ENCODE measurements around the gene EN2. TPM values are rescaled to one million over a fixed set of nuclear protein-coding genes. Genes with fewer than 3 reads are reported as not detected.

EN2 gene
- total and polyA plus RNA-seq, 2 donors (not counting 1 experiment from before 2014, with no cell fraction given) = not detected

DNA sequence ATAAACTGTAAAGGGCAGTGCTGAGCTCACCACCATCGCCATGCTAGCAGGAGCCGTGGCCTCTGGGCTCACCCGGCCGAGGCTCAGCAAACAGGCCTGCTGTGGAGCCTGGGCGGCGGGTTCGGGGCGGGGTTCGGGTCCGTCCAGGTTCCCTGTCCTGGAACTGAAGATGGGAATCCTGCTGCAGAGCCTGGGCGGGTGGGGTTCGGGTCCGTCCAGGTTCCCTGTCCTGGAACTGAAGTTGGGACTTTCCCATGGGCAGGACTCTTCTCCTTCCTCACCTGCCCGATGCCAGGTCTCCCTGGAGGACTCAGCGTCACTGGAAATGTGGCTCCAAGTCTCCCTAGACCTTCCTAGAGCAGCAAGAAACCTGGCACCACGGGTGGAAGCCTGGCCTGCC lies 36.6 kb downstream of the EN2 start:
- Histone ChIP-seq H3K27me3 (replicated peaks in 1 of 4; ENCODE audit: control extremely low read depth in 1 of 4, control insufficient read depth in 3 of 4, insufficient read depth in 4 of 4, low read length in 3 of 4) (peaks cover 0 to 27% (median 3%) of the 10 kb centered on the region in 4 experiments), H3K4me1 (ENCODE audit: control insufficient read depth in 2 of 2, insufficient read depth in 2 of 2, low read length in 2 of 2) (peaks cover 21 to 25% of the 10 kb centered on the region in 2 donors), H3K36me3 (replicated peaks in 1 of 2; ENCODE audit: control extremely low read depth in 1 of 2, control insufficient read depth in 1 of 2, extremely low read depth in 1 of 2, insufficient read depth in 2 of 2, low read length in 1 of 2) (no peaks in the 10 kb centered on the region), H3K9ac (ENCODE audit: low read length) (no peak overlapping the region), H3K9me3 (ENCODE audit: control extremely low read depth in 1 of 3, control insufficient read depth in 2 of 3, insufficient read depth in 1 of 3, low read length in 2 of 3) (peaks cover 0 to 19% (median 0%) of the 10 kb centered on the region in 3 donors), H4K20me1 (ENCODE audit: control insufficient read depth, insufficient read depth, low read length, poor library complexity, severe bottlenecking) (no peaks in the 10 kb centered on the region), H3K79me2 (ENCODE audit: control insufficient read depth, insufficient read depth, low read length) (no peaks in the 10 kb centered on the region), H3K27ac (ENCODE audit: low read length in 2 of 2) (no peak overlapping the region), H3K4me3 (ENCODE audit: control extremely low read depth in 1 of 5, extremely low read depth in 1 of 5, insufficient read depth in 1 of 5, low read depth in 2 of 5, low read length in 4 of 5) (no peak overlapping the region), H3K4me2 (replicated peaks; ENCODE audit: low read depth, low read length, poor library complexity, severe bottlenecking) (no peak overlapping the region), H2AFZ (ENCODE audit: insufficient read depth, low read depth, low read length, poor library complexity, severe bottlenecking) (no peak overlapping the region)
- no peak overlapping the region for H3K27ac Mint-ChIP-seq
- intact Hi-C loops (cut with micrococcal nuclease) = no loop called here
- no peaks in the 10 kb centered on the region for H3K9me3 Mint-ChIP-seq (ENCODE audit: insufficient read depth)
- CTCF ChIA-PET = no interaction called here
- DNase-seq (no peak), ATAC-seq (ENCODE audit: low read depth) (no peak)
- H3K4me1 Mint-ChIP-seq = peaks cover 22% of the 10 kb centered on the region
- 93% methylated on average over 16 of the region's 16 CpGs for WGBS (ENCODE audit: insufficient coverage)
- no peak overlapping the region for H3K4me3 Mint-ChIP-seq
- POLR2A ChIA-PET = no interaction called here
- no peak for TF ChIP-seq CTCF (IDR thresholded peaks at IDR 0.05)
- TF ChIP-seq EZH2 (IDR thresholded peaks at IDR 0.05; ENCODE audit: borderline replicate concordance, insufficient read depth, low read depth, low read length, poor library complexity, severe bottlenecking) = no peak
- peaks cover 22% of the 10 kb centered on the region for H3K27me3 Mint-ChIP-seq

DNA sequence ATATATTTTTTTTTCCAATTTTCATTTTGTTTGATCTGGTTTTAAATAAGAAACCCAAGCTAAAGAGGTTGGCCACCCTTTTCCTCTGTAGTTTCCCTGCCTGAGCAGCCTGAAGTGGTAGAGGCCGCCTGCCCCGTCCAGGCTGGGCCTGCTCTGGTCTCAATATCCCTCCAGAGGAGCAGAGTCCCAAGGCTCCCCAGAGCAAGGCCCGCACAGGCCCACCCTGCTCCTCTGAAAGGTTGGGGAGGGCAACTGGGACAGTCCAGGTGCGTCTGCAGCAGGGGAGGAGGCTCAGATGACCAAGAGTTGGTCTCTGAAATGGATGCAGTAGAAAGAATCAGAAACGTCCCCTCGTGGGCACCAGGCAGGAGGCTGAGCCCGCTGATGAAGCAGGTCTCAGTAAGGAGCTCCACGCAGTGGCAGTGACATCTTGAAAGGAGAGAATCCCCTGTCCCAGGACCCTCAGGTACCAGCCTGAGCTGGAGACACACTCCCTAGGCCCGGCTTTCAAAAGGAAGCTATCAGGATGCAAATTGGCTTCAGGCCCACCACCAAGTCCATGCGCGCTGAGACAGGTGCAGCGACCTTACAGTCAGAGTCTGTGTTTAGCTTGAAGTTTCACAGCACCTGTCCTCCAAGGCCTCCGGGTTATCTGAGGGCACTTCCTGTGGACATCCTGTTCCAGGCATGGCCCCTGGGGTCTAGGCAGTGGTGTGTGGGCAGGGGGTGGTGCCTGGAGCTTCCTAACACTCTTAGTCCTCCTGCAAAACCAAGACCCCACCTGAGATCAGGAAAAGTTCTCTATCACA lies 37.7 kb downstream of the EN2 start:
- no peak overlapping the region for H3K4me3 Mint-ChIP-seq
- Histone ChIP-seq H3K9ac (ENCODE audit: low read length) (no peak overlapping the region), H3K36me3 (replicated peaks in 1 of 2; ENCODE audit: control extremely low read depth in 1 of 2, control insufficient read depth in 1 of 2, extremely low read depth in 1 of 2, insufficient read depth in 2 of 2, low read length in 1 of 2) (no peaks in the 10 kb centered on the region), H3K4me2 (replicated peaks; ENCODE audit: low read depth, low read length, poor library complexity, severe bottlenecking) (no peak overlapping the region), H3K79me2 (ENCODE audit: control insufficient read depth, insufficient read depth, low read length) (no peaks in the 10 kb centered on the region), H3K27me3 (replicated peaks in 1 of 4; ENCODE audit: control extremely low read depth in 1 of 4, control insufficient read depth in 3 of 4, insufficient read depth in 4 of 4, low read length in 3 of 4) (peaks cover 0 to 27% (median 7%) of the 10 kb centered on the region in 4 experiments), H2AFZ (ENCODE audit: insufficient read depth, low read depth, low read length, poor library complexity, severe bottlenecking) (no peak overlapping the region), H3K4me1 (ENCODE audit: control insufficient read depth in 2 of 2, insufficient read depth in 2 of 2, low read length in 2 of 2) (peaks cover 10 to 14% of the 10 kb centered on the region in 2 donors), H3K4me3 (ENCODE audit: control extremely low read depth in 1 of 5, extremely low read depth in 1 of 5, insufficient read depth in 1 of 5, low read depth in 2 of 5, low read length in 4 of 5) (no peak overlapping the region), H4K20me1 (ENCODE audit: control insufficient read depth, insufficient read depth, low read length, poor library complexity, severe bottlenecking) (no peaks in the 10 kb centered on the region), H3K9me3 (ENCODE audit: control extremely low read depth in 1 of 3, control insufficient read depth in 2 of 3, insufficient read depth in 1 of 3, low read length in 2 of 3) (peaks cover 0 to 13% (median 0%) of the 10 kb centered on the region in 3 donors), H3K27ac (ENCODE audit: low read length in 2 of 2) (no peak overlapping the region)
- TF ChIP-seq EZH2 (IDR thresholded peaks at IDR 0.05; ENCODE audit: borderline replicate concordance, insufficient read depth, low read depth, low read length, poor library complexity, severe bottlenecking) = no peak
- H3K4me1 Mint-ChIP-seq = peaks cover 12% of the 10 kb centered on the region
- intact Hi-C loops (cut with micrococcal nuclease) = no loop called here
- no peak overlapping the region for H3K27ac Mint-ChIP-seq
- H3K27me3 Mint-ChIP-seq = peaks cover 31% of the 10 kb centered on the region
- no peak for ATAC-seq (ENCODE audit: low read depth)
- H3K9me3 Mint-ChIP-seq (ENCODE audit: insufficient read depth) = no peaks in the 10 kb centered on the region
- ChIA-PET CTCF (no interaction called here), POLR2A (interaction anchor here (1.2 kb wide), 1 partner anchor 124 kb away, joined by 4 read pairs; no protein-coding TSS in a partner anchor)
- WGBS (ENCODE audit: insufficient coverage) = 86% methylated on average over 12 of the region's 13 CpGs
- DNase-seq = no peak
